Measurements from ENCODE around the gene DPP6. TPM values are rescaled to one million over a fixed set of nuclear protein-coding genes. Genes with fewer than 3 reads are reported as not detected.

The DPP6 gene
- total RNA-seq, 4 donors from 2014 or later: 1.8 to 33.7 (median 6.4) TPM

DNA sequence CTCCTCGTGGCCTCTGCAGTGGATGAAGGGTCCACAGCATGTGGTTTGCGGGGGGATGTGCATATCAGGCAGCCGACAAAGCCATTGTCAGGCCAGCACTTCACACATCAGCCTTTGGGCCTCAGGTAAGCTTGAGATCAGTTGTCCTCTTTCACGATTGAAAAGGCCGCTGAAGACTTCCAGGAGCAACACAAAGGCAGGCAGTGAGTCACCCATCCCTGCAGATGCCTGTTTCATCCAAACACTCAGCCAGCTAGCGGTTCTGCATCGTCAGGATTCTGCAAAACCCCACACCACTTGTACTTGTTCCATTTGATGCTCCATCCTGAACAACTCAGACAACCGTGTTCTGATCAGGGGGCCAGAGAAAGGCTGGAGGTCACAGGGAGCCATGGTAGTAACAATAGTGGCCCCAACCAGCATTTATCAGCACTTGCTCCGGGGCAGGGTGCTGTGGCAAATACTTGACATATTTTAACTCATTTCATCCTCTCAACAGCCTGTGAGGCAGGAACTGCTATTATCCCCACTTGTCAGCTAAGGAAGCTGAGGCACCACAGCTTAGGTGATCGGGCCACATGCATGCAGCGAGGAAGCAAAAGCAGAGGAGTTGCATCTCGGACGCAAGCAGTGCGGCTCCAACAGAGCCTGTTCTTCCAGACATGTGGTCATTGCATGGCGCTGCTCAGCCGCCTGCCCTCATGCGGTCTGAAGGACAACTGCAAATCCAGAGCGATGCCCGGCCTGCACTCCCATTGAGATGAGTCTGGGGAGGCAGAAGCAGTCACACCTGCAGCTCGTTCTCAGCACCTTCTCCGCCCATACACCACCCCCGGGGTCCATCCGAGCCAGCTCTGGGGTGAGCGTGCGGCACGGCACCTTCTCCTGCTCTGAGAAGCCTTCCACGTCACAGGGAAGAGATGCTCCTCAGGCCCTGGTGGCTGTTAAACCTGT lies 805.8 kb downstream of the DPP6 start:
- Histone ChIP-seq H3K27me3 (no peaks in the 10 kb centered on the region), H3K4me1 (peaks cover 0 to 16% (median 8%) of the 10 kb centered on the region in 4 donors), H3K27ac (no peak overlapping the region), H3K9me3 (no peaks in the 10 kb centered on the region), H3K4me3 (no peak overlapping the region), H3K36me3 (no peaks in the 10 kb centered on the region)
- intact Hi-C loops (cut with DNase I; ENCODE audit: low total_unique reads): no loop called here
- 81 to 86% methylated on average over 5 to 26 of the region's 27 CpGs for WGBS, 2 donors (ENCODE audit: low coverage in 1 of 2)
- no peak for TF ChIP-seq EP300 (IDR thresholded peaks at IDR 0.05; ENCODE audit: low read depth)
- no peak for TF ChIP-seq CTCF (IDR thresholded peaks at IDR 0.05)
- TF ChIP-seq POLR2A (IDR thresholded peaks at IDR 0.05): no peak
- no peak for TF ChIP-seq POLR2AphosphoS5 (IDR thresholded peaks at IDR 0.05)
- in situ Hi-C loops (cut with MboI; ENCODE audit: low pct_ligation_motif_present in 1 of 4, low pct_unique_long_range_greater_than_20kb in 1 of 4, low sequenced_read_pairs in 3 of 4): no loop called here
- no peak for DNase-seq

GRCh38 chr7:154858836-154859537 lies 806.8 kb downstream of the DPP6 start:
- 88 to 90% methylated on average over 2 to 17 of the region's 19 CpGs for WGBS, 2 donors (ENCODE audit: low coverage in 1 of 2)
- H3K4me3 ChIP-seq: no peak overlapping the region
- TF ChIP-seq POLR2AphosphoS5 (IDR thresholded peaks at IDR 0.05) (no peak), CTCF (IDR thresholded peaks at IDR 0.05) (no peak), EP300 (IDR thresholded peaks at IDR 0.05; ENCODE audit: low read depth) (no peak), POLR2A (IDR thresholded peaks at IDR 0.05) (no peak)
- peaks cover 0 to 10% (median 3%) of the 10 kb centered on the region in 4 donors for H3K4me1 ChIP-seq
- no peak overlapping the region for H3K27ac ChIP-seq
- intact Hi-C loops (cut with DNase I; ENCODE audit: low total_unique reads) (no loop called here), in situ Hi-C loops (cut with MboI; ENCODE audit: low pct_ligation_motif_present in 1 of 4, low pct_unique_long_range_greater_than_20kb in 1 of 4, low sequenced_read_pairs in 3 of 4) (no loop called here)
- no peak for DNase-seq
- H3K27me3 ChIP-seq: no peaks in the 10 kb centered on the region
- no peaks in the 10 kb centered on the region for H3K9me3 ChIP-seq
- no peaks in the 10 kb centered on the region for H3K36me3 ChIP-seq

DNA sequence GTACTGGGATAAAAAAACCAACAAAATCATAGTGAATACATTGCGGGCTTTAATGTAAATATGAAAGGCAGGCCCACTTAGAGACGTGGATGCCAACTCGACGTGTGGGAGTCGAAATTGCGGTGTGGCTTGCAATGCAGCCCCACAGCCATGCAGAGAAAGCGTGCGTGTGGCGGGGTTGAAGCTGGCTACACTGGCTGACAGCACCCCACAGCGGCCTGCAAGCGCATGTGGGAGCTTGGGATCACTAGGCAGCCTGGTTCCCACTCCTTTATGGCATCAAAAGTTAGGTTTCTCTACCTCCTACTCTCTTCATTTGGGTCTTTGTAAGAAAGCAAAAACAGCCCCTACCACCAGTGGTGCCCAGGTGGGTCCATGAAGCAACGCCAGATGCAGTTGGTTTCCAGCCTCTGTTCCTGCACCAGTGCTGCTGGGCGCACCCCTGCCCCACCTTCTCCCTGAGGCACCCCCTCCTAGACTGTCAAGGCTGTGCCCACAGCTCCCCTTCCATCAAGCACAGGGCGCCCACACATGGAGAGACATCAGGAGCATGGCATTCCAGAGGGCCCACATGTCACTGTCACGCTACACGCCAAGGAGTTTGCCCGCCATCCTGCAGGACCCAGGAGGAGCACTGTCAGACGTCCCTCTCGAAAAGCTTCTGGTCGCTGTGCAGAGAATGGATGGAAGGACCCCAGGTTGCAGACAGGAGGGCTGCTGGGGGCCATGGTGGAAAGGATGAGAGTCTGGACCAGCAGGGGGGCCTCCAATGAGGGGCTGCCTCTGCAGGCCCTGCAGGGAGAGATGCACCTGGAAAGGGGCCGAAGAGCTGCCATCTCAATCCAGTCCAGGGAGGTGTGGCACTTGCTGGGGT lies 807.8 kb downstream of the DPP6 start:
- H3K4me3 ChIP-seq: no peak overlapping the region
- TF ChIP-seq EP300 (IDR thresholded peaks at IDR 0.05; ENCODE audit: low read depth): no peak
- TF ChIP-seq POLR2AphosphoS5 (IDR thresholded peaks at IDR 0.05): no peak
- TF ChIP-seq CTCF (IDR thresholded peaks at IDR 0.05): no peak
- no peak for TF ChIP-seq POLR2A (IDR thresholded peaks at IDR 0.05)
- WGBS, 2 donors (ENCODE audit: low coverage in 1 of 2): 91 to 93% methylated on average over 6 to 21 of the region's 21 CpGs
- peaks cover 0 to 7% (median 0%) of the 10 kb centered on the region in 4 donors for H3K4me1 ChIP-seq
- intact Hi-C loops (cut with DNase I; ENCODE audit: low total_unique reads) (no loop called here), in situ Hi-C loops (cut with MboI; ENCODE audit: low pct_ligation_motif_present in 1 of 4, low pct_unique_long_range_greater_than_20kb in 1 of 4, low sequenced_read_pairs in 3 of 4) (no loop called here)
- no peaks in the 10 kb centered on the region for H3K27me3 ChIP-seq
- no peaks in the 10 kb centered on the region for H3K9me3 ChIP-seq
- no peak overlapping the region for H3K27ac ChIP-seq
- DNase-seq: no peak
- H3K36me3 ChIP-seq: no peaks in the 10 kb centered on the region

Data from transverse colon (tissue), 4 donors.